Adrenal gland (tissue), 5 donors: ENCODE results near the gene IL13RA1.

Experiments used
- CTCF ChIP-seq, 6 experiments: fragments of 450-650 bp in 4 of 6; fragments of 200-600 bp in 2 of 6; sonication (generic) in 1 of 6; IDR thresholded peaks; 1 replicate in 5 of 6; 2 replicates in 1 of 6; pipeline versions ENCODE4 v1.5.1 to v1.8.0; 2016 to 2021; ENCODE audit warnings: antibody characterized with exemption in 6 of 6, mild to moderate bottlenecking in 2 of 6, moderate library complexity in 1 of 6
- POLR2A ChIP-seq, 2 donors: fragments of 450-650 bp; IDR thresholded peaks; one replicate each; pipeline ENCODE4 v1.6.1; 2017; ENCODE audit warnings: antibody characterized with exemption in 2 of 2, mild to moderate bottlenecking in 2 of 2, moderate library complexity in 1 of 2
- donor health status: DM: no; HTN: no; CAD: no.

DNA sequence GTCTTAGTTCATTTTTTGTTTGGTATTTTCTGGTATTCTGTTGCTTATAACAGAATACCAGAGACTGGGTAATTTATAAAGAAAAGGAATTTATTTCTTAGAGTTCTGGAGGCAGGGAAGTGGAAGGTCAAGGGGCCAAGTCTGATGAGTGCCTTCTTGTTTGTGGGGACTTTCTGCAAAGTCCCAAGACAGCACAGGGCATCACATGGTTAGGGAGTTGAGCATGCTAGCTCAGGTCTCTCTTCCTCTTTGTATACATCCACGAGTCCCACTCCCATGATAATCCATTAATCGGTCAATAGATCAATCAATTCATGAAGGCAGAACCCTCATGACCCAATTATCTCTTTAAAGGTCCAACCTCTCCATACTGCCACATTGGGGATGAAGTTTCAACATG is 31.1 kb downstream of the IL13RA1 start:
- TF ChIP-seq CTCF (IDR thresholded peaks at IDR 0.05) (no peak), POLR2A (IDR thresholded peaks at IDR 0.05) (no peak)
